GM20431 (cell line): Measurements from ENCODE around the gene MBTPS2.
"Not testable (repeated sequence)": the region's sequence is repeated elsewhere in the genome, so short reads cannot be mapped to it uniquely, and the experiment has no call there.

Experiments
- in situ Hi-C: fragments of 300-500 bp; cut with MseI, MboI; formaldehyde crosslinking; loops from one replicate; pipeline ENCODE4 v1.15.0; 2020; ENCODE audit warnings: low sequenced_read_pairs; ENCODE audit not compliant: unreplicated experiment

MBTPS2 gene

DNA sequence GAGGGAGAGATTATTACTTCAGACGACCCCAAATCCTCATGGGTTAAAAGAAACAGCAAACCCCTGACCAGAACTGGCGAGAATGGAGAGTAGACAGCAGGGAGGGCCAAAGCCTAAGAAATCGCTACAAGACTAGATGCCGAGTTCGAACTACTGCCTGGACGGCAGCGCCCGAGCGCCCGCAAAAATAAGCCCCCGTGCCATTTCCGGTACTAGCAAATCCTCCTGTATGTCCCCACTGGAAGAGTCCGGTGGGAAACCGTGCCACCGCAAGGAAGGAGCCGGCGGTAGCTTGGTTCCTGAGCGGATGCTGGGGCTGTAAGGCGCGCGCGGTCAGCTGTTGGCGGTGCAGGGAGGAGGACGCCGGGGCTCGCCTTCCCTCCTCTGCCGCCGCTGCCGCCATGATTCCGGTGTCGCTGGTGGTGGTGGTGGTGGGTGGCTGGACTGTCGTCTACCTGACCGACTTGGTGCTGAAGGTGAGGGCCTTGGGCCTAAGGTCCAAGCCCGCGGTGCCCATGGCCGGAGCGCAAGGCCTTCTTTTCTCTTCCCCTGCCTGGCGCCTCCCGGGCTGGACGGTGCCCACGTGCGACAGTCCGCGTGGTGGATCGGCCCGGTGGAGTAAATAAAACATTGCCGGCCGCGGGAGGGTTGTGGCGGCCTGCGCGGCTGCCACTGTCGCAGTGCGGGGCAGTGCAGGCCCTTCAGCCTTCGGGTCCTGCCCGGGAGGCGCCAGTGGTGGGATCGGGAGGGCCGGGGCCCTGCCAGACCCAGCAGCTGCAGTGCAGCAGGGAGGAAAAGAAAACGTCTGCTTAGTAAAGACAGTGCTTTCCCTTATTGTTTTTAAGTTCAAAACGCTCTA is at the start of gene MBTPS2:
Gene MBTPS2 (plus strand): TSS at position 284 of the 859 bp plus-strand sequence. CDS start 118 bp downstream, at position 402.
- in situ Hi-C loops = no loop called here

GRCh38 chrX:21798677-21799219 is 40.7 kb upstream of the MBTPS2 start:
- in situ Hi-C loops = no loop called here

DNA sequence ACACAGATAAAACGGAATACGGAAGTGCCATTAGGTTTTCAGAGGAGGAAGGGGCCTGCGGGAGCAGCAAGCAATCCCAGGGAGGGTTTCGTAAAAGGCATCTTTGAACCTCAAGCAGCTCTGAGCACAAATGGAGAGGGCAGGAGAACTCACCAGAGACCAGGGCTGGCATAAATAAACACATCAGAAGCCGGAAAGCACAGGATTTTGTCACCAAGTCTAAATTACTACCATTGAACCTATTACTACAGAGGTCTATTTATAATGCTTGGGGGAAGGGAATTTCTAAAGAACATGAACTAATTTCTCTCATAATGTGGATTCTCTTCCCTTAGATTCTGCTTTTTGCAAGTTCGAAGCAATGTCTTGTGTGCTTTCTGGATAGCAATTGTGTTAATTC is 39.6 kb upstream of the MBTPS2 start:
- in situ Hi-C loops = no loop called here

DNA sequence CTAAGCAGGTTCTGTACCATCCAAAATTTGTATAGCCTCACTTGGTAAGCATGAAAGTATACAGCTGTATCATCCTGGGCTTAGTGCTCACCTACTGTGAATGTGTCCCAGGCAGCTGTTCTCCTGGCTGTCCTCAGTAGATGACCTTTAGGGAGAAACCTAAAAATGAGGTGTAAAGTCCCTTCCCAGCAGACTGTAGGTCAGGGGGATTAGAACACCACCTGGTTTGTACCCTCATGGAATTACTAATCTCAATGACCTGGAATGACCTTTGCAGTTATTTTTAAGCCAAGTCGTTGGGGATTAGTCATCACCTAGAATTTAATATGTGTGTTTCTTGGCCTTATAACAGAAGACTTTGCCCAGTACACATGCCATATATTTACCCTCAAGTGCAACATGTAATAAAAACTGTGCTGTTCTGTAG is 39.1 kb upstream of the MBTPS2 start:
- in situ Hi-C loops = no loop called here

- in situ Hi-C loops = no loop called here
These were observed 37.3 kb upstream of the MBTPS2 start for GRCh38 chrX:21802054-21802670.

- in situ Hi-C loops = no loop called here
These were observed 36.6 kb upstream of the MBTPS2 start for GRCh38 chrX:21802839-21803238.

GRCh38 chrX:21806691-21807090 is 32.7 kb upstream of the MBTPS2 start:
- in situ Hi-C loops = no loop called here

DNA sequence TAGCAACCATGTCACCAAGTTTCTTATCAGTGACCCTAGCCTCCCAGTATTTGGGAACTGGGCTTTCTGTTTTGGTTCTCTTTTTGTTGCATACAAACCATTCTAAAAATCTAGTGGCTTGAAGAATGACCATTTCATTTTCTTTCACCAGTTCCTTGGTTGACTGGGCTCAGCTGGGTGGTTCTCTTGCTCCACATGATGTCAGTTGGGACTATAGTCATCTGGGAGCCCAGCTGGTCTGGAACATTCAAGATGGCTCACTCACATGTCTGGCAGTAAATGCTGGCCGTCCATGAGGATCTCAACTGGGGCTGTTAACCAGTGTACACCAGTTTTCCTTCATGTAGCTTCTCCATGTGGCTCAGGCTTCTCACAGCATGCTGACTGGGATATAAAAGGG is 27.6 kb upstream of the MBTPS2 start:
- in situ Hi-C loops = no loop called here

DNA sequence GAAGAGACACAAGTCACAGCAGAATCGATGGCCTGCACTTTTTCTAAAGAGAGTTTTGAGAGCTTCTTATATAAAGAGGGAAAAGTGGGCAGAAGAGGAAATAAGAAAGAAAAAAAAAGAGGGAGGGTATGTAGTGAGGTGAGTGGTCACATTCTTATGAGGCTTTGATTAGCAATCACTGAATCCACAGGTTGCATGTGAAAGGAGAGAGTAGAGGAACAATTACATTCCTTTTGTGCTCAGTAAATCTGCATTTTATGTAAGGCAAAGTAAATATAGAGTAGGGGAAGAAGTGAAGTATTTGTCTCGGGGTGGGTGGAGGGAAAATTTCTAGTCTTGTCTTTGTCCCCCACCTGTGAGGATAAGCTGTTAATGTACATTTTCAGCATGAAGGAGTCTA is 26.8 kb upstream of the MBTPS2 start:
- in situ Hi-C loops = no loop called here

- in situ Hi-C loops = no loop called here
These were observed 25.6 kb upstream of the MBTPS2 start for GRCh38 chrX:21813612-21814368.

DNA sequence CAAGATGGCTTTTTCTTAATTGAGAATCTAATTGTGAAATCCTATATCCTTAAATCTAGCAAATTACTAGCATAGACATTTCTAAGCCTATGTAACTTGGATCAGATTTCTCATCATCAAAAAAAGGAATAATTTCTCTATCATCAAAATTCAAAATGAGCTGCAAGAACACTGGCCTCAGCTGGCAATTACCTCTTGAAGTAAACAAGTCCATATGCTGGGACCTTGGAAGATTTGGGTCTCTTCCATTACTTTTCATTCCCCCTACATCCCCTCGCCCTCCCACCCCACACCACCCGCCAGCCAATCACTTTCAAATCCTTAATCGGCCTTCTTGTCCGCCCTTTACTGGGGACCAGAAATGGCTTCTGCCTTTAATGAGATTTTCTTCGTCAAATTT is 23.3 kb upstream of the MBTPS2 start:
- in situ Hi-C loops = no loop called here

DNA sequence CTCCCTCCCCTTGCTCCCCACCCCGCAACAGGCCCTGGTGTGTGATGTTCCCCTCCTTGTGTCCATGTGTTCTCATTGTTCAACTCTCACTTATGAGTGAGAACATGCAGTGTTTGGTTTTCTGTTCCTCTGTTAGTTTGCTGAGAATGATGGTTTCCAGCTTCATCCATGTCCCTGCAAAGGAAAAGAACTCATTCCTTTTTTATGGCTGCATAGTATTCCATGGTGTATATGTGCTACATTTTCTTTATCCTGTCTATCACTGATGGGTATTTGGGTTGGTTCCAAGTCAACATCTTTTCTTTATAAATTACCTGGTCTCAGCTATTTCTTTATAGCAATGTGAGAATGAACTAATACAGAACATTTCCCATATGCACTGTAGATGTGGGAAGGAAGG is 19.2 kb upstream of the MBTPS2 start:
- in situ Hi-C loops = not testable (repeated sequence)

DNA sequence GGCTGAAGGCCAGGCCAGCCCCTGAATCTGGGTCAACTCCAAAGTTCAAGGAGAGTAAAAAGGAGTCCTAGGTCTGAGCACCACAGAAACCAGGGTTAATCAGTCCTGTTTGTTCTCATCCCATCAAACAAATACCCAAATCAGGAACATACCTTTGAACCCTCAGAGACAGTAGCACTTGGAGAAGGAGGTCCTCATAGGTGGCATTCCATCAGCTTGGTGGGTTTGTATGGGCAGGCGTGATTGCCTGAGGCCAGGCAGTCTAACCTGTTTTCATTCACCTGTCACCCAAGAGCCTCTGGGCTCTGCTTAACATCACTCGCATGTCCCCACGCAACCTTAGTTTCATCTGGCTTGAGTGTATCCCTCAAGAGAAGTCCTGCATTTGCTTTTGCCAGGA is 17.5 kb upstream of the MBTPS2 start:
- in situ Hi-C loops = no loop called here

- in situ Hi-C loops = no loop called here
These were observed 7.9 kb upstream of the MBTPS2 start for GRCh38 chrX:21831496-21831895.

DNA sequence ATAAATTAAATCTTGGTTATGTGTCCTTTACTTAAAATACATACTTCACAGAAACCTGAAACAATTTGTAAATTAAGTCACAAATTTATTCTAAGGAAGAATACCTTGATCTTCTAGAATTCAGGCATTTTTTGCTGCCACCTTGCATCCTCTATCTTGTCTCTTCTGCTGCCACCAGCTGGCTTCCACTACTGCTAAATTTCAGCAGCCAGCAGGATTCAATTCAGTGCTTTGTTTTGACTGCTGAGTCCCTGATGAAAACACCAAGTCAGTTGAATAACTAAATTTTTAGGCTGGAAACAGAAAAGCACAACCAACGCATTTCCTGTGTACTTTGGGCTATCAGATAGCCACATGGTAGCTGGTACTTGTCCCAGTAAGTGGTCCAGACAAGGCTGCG is 2.4 kb upstream of the MBTPS2 start:
- in situ Hi-C loops = no loop called here

- in situ Hi-C loops = no loop called here
These were observed 482 bp upstream of the MBTPS2 start for GRCh38 chrX:21838937-21839333.

GRCh38 chrX:21840193-21840545 is 752 bp downstream of the MBTPS2 start:
- in situ Hi-C loops = no loop called here

GRCh38 chrX:21843179-21843578 is 3.8 kb downstream of the MBTPS2 start:
- in situ Hi-C loops = no loop called here

- in situ Hi-C loops = no loop called here
These were observed 5.7 kb downstream of the MBTPS2 start for GRCh38 chrX:21845096-21845495.

DNA sequence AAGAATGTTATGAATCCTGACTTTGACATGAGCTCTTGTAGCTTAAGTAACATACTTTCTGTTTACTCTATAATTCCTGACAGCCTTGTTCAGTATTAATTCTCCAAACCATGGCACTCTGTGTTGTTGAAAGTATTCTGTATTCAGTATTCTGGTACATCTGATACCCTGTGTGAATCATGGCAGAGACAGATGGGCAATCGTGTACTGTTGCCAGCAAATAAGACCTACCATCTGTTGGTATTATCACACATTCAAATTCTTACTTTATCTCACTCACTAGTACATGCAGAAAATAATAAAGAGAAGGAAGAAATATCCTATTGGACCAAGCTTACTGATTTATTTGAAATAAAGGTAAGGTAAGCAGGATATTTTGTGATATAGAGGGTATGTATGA is 7.9 kb downstream of the MBTPS2 start:
- in situ Hi-C loops = no loop called here

- in situ Hi-C loops = no loop called here
These were observed 14.2 kb downstream of the MBTPS2 start for GRCh38 chrX:21853578-21853977.
